ENCODE measurements around the gene DENND4C. TPM values are rescaled to one million over a fixed set of nuclear protein-coding genes. Genes with fewer than 3 reads are reported as not detected.
A peak's percentile ranks its signal among the peaks of the same experiment; 100 is the strongest.

The DENND4C gene
- total RNA-seq, 1 experiment from 2014 or later, result 22.6 TPM

DNA sequence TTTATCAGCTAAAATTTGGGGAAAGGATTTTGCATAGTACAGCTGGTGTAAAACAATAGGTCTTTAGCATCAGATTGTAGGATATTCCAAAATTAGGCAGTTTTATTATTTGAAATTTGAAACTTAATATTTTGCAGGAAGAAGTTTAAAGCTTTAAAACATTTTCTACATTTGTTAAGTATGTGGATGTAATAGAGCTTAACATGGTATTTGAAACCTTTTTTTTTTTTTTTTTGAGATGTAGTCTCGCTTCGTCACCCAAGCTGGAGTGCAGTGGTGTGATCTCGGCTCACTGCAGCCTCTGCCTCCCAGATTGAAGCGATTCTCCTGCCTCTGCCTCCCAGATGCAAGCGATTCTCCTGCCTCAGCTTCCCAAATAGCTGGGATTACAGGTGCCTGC, 2.9 kb downstream of the DENND4C start:
- ChIA-PET CTCF (interaction anchor here (0.6 to 1.2 kb wide), 4 partner anchors 21 to 572 kb away, joined by 3 to 10 read pairs (median 5); no protein-coding TSS in a partner anchor), POLR2A (interaction anchor here (0.6 to 1.1 kb wide), 2 partner anchors 8 to 142 kb away, joined by 3 to 5 read pairs; no protein-coding TSS in a partner anchor)
- DNase-seq (ENCODE audit: low spot score) (no peak), ATAC-seq (no peak)
- no peaks in the 10 kb centered on the region for H3K36me3 Mint-ChIP-seq
- no peaks in the 10 kb centered on the region for H3K9me3 Mint-ChIP-seq
- H3K27me3 Mint-ChIP-seq (ENCODE audit: low read depth), result no peaks in the 10 kb centered on the region
- TF ChIP-seq, protein P1, sequence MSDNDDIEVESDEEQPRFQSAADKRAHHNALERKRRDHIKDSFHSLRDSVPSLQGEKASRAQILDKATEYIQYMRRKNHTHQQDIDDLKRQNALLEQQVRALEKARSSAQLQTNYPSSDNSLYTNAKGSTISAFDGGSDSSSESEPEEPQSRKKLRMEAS (CRISPR knock-in tag; IDR thresholded peaks at IDR 0.05), result no peak
- TF ChIP-seq, protein P2, sequence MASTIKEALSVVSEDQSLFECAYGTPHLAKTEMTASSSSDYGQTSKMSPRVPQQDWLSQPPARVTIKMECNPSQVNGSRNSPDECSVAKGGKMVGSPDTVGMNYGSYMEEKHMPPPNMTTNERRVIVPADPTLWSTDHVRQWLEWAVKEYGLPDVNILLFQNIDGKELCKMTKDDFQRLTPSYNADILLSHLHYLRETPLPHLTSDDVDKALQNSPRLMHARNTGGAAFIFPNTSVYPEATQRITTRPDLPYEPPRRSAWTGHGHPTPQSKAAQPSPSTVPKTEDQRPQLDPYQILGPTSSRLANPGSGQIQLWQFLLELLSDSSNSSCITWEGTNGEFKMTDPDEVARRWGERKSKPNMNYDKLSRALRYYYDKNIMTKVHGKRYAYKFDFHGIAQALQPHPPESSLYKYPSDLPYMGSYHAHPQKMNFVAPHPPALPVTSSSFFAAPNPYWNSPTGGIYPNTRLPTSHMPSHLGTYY (CRISPR knock-in tag; IDR thresholded peaks at IDR 0.05), result no peak
- TF ChIP-seq ETV6 (CRISPR knock-in tag; IDR thresholded peaks at IDR 0.05) (no peak), TP53 (CRISPR knock-in tag; IDR thresholded peaks at IDR 0.05) (no peak), GRHL2 (CRISPR knock-in tag; IDR thresholded peaks at IDR 0.05; ENCODE audit: insufficient replicate concordance, severe bottlenecking) (no peak), ZBTB21 (CRISPR knock-in tag; IDR thresholded peaks at IDR 0.05; ENCODE audit: borderline replicate concordance) (no peak), SMAD4 (CRISPR knock-in tag; IDR thresholded peaks at IDR 0.05) (no peak), ZNF232 (CRISPR knock-in tag; IDR thresholded peaks at IDR 0.05) (no peak)
- TF ChIP-seq, protein P3, sequence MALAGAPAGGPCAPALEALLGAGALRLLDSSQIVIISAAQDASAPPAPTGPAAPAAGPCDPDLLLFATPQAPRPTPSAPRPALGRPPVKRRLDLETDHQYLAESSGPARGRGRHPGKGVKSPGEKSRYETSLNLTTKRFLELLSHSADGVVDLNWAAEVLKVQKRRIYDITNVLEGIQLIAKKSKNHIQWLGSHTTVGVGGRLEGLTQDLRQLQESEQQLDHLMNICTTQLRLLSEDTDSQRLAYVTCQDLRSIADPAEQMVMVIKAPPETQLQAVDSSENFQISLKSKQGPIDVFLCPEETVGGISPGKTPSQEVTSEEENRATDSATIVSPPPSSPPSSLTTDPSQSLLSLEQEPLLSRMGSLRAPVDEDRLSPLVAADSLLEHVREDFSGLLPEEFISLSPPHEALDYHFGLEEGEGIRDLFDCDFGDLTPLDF (CRISPR knock-in tag; IDR thresholded peaks at IDR 0.05), result no peak
- TF ChIP-seq, protein P4, sequence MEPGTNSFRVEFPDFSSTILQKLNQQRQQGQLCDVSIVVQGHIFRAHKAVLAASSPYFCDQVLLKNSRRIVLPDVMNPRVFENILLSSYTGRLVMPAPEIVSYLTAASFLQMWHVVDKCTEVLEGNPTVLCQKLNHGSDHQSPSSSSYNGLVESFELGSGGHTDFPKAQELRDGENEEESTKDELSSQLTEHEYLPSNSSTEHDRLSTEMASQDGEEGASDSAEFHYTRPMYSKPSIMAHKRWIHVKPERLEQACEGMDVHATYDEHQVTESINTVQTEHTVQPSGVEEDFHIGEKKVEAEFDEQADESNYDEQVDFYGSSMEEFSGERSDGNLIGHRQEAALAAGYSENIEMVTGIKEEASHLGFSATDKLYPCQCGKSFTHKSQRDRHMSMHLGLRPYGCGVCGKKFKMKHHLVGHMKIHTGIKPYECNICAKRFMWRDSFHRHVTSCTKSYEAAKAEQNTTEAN (CRISPR knock-in tag; IDR thresholded peaks at IDR 0.05), result no peak
- TF ChIP-seq, protein P5, sequence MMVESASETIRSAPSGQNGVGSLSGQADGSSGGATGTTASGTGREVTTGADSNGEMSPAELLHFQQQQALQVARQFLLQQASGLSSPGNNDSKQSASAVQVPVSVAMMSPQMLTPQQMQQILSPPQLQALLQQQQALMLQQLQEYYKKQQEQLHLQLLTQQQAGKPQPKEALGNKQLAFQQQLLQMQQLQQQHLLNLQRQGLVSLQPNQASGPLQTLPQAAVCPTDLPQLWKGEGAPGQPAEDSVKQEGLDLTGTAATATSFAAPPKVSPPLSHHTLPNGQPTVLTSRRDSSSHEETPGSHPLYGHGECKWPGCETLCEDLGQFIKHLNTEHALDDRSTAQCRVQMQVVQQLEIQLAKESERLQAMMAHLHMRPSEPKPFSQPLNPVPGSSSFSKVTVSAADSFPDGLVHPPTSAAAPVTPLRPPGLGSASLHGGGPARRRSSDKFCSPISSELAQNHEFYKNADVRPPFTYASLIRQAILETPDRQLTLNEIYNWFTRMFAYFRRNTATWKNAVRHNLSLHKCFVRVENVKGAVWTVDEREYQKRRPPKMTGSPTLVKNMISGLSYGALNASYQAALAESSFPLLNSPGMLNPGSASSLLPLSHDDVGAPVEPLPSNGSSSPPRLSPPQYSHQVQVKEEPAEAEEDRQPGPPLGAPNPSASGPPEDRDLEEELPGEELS (CRISPR knock-in tag; IDR thresholded peaks at IDR 0.05), result no peak
- TF ChIP-seq, protein P6, sequence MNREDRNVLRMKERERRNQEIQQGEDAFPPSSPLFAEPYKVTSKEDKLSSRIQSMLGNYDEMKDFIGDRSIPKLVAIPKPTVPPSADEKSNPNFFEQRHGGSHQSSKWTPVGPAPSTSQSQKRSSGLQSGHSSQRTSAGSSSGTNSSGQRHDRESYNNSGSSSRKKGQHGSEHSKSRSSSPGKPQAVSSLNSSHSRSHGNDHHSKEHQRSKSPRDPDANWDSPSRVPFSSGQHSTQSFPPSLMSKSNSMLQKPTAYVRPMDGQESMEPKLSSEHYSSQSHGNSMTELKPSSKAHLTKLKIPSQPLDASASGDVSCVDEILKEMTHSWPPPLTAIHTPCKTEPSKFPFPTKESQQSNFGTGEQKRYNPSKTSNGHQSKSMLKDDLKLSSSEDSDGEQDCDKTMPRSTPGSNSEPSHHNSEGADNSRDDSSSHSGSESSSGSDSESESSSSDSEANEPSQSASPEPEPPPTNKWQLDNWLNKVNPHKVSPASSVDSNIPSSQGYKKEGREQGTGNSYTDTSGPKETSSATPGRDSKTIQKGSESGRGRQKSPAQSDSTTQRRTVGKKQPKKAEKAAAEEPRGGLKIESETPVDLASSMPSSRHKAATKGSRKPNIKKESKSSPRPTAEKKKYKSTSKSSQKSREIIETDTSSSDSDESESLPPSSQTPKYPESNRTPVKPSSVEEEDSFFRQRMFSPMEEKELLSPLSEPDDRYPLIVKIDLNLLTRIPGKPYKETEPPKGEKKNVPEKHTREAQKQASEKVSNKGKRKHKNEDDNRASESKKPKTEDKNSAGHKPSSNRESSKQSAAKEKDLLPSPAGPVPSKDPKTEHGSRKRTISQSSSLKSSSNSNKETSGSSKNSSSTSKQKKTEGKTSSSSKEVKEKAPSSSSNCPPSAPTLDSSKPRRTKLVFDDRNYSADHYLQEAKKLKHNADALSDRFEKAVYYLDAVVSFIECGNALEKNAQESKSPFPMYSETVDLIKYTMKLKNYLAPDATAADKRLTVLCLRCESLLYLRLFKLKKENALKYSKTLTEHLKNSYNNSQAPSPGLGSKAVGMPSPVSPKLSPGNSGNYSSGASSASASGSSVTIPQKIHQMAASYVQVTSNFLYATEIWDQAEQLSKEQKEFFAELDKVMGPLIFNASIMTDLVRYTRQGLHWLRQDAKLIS (CRISPR knock-in tag; IDR thresholded peaks at IDR 0.05; ENCODE audit: borderline replicate concordance), result no peak
- TF ChIP-seq, protein P7, sequence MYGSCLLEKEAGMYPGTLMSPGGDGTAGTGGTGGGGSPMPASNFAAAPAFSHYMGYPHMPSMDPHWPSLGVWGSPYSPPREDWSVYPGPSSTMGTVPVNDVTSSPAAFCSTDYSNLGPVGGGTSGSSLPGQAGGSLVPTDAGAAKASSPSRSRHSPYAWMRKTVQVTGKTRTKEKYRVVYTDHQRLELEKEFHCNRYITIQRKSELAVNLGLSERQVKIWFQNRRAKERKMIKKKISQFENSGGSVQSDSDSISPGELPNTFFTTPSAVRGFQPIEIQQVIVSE (CRISPR knock-in tag; IDR thresholded peaks at IDR 0.05; ENCODE audit: borderline replicate concordance), result no peak
- H3K4me3 Mint-ChIP-seq, result no peak overlapping the region
- H3K27ac Mint-ChIP-seq, result no peak overlapping the region
- peaks cover 24% of the 10 kb centered on the region for H3K4me1 Mint-ChIP-seq

DNA sequence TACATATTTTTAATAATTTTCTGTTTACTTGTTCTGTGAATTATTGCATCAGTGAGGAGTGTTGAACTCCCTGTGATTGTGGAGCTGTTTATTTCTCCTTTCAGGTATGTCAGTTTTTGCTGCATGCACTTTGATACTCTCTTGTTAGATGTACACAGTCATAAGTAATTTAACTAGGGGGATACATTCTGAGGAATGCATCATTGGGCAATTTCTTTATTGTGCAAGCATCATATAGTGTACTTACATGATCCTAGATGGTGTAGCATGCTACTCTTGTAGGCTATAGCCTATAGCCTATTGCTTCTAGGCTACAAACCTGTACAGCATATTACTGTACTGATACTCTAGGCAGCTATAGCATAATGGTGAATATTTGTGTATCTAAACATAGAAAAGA, 9.5 kb downstream of the DENND4C start:
- CTCF ChIA-PET, result no interaction called here
- Mint-ChIP-seq H3K4me3 (no peak overlapping the region), H3K9me3 (no peaks in the 10 kb centered on the region), H3K27ac (peak overlapping the region; percentile 60; the same call in 1 of the 2 replicates), H3K4me1 (peaks cover 39% of the 10 kb centered on the region), H3K27me3 (ENCODE audit: low read depth) (no peaks in the 10 kb centered on the region), H3K36me3 (peaks cover 3% of the 10 kb centered on the region)
- DNase-seq (ENCODE audit: low spot score), result no peak
- POLR2A ChIA-PET, result no interaction called here
- ATAC-seq, result no peak
- TF ChIP-seq, protein P8, sequence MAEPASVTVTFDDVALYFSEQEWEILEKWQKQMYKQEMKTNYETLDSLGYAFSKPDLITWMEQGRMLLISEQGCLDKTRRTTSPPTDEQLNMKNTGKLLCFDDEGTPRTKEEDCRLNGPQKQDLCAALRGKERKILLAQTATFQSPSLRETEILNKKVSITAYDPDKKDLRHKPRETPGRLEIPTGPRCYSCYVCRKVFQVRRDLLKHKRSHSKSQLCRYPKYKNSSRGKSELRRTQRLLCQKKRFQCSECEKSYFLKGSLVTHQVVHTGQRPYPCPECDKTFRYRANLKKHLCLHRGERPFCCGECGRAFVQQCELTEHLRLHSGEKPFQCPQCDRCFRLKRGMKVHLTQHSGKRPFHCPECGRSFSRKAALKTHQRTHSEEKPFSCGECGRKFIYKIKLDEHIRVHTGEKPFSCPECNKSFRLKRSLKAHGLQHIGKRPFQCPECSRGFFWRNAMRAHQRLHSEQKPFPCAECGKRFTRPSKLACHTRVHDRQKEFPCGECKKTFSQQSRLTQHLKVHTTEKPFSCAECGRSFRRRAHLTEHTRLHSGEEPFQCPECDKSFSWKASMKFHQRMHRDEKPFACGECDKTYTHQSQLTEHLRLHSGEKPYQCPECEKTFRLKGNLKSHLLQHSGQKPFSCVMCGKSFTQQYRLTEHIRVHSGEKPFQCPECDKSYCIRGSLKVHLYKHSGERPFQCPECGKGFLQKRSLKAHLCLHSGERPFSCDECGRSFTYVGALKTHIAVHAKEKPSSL (CRISPR knock-in tag; conservative IDR thresholded peaks at IDR 0.05), result no peak
- TF ChIP-seq, protein P9, sequence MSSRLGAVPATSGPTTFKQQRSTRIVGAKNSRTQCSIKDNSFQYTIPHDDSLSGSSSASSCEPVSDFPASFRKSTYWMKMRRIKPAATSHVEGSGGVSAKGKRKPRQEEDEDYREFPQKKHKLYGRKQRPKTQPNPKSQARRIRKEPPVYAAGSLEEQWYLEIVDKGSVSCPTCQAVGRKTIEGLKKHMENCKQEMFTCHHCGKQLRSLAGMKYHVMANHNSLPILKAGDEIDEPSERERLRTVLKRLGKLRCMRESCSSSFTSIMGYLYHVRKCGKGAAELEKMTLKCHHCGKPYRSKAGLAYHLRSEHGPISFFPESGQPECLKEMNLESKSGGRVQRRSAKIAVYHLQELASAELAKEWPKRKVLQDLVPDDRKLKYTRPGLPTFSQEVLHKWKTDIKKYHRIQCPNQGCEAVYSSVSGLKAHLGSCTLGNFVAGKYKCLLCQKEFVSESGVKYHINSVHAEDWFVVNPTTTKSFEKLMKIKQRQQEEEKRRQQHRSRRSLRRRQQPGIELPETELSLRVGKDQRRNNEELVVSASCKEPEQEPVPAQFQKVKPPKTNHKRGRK (CRISPR knock-in tag; IDR thresholded peaks at IDR 0.05; ENCODE audit: borderline replicate concordance), result no peak
- TF ChIP-seq, protein P10, sequence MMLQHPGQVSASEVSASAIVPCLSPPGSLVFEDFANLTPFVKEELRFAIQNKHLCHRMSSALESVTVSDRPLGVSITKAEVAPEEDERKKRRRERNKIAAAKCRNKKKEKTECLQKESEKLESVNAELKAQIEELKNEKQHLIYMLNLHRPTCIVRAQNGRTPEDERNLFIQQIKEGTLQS (CRISPR knock-in tag; conservative IDR thresholded peaks at IDR 0.05), result no peak
- no peak for TF ChIP-seq SMAD4 (CRISPR knock-in tag; IDR thresholded peaks at IDR 0.05)

Measured in WTC11 (cell line).